ENCODE measurements around the gene CFAP97D2.
"Not testable (repeated sequence)": the region's sequence is repeated elsewhere in the genome, so short reads cannot be mapped to it uniquely, and the experiment has no call there.

The CFAP97D2 gene

GRCh38 chr13:114179087-114179658 lies at the start of gene CFAP97D2:
CFAP97D2 (plus strand) TSS chr13:114179257; CDS start chr13:114179331, 74 bp downstream.
- Histone ChIP-seq H3K27ac (ENCODE audit: low read depth, low read length) (no peak within 1 kb of the TSS), H3K36me3 (ENCODE audit: control insufficient read depth in 1 of 2, insufficient read depth in 2 of 2, low read length in 2 of 2) (no peaks in the 10 kb centered on the region), H3K4me3 (ENCODE audit: low read depth in 1 of 2, low read length in 2 of 2) (no peak within 1 kb of the TSS), H3K9me3 (ENCODE audit: control insufficient read depth in 1 of 2, low read length in 2 of 2) (no peaks in the 10 kb centered on the region), H3K9ac (ENCODE audit: low read depth in 1 of 2, low read length in 2 of 2) (no peak within 1 kb of the TSS), H3K4me1 (ENCODE audit: control insufficient read depth in 1 of 2, insufficient read depth in 2 of 2, low read length in 2 of 2) (no peaks in the 10 kb centered on the region), H3K27me3 (ENCODE audit: control insufficient read depth in 1 of 2, insufficient read depth in 2 of 2, low read length in 2 of 2) (no peaks in the 10 kb centered on the region)

GRCh38 chr13:114129649-114130062 lies 49.4 kb upstream of the CFAP97D2 start:
- H3K9ac ChIP-seq (ENCODE audit: low read depth in 1 of 2, low read length in 2 of 2): peak overlapping the region in 1 of 2 donors; percentile 1

GRCh38 chr13:114130131-114130836 lies 48.8 kb upstream of the CFAP97D2 start:
- no peaks in the 10 kb centered on the region for H3K9me3 ChIP-seq (ENCODE audit: control insufficient read depth in 1 of 2, low read length in 2 of 2)
- peak overlapping the region; percentile 75 to 84 for H3K4me3 ChIP-seq (ENCODE audit: low read depth in 1 of 2, low read length in 2 of 2)
- H3K4me1 ChIP-seq (ENCODE audit: control insufficient read depth in 1 of 2, insufficient read depth in 2 of 2, low read length in 2 of 2): peaks cover 29 to 57% of the 10 kb centered on the region in 2 donors
- H3K27me3 ChIP-seq (ENCODE audit: control insufficient read depth in 1 of 2, insufficient read depth in 2 of 2, low read length in 2 of 2): no peaks in the 10 kb centered on the region
- H3K9ac ChIP-seq (ENCODE audit: low read depth in 1 of 2, low read length in 2 of 2): peak overlapping the region; percentile 48 to 80
- peak overlapping the region; percentile 86 for H3K27ac ChIP-seq (ENCODE audit: low read depth, low read length)
- no peaks in the 10 kb centered on the region for H3K36me3 ChIP-seq (ENCODE audit: control insufficient read depth in 1 of 2, insufficient read depth in 2 of 2, low read length in 2 of 2)

More at GRCh38 chr13:114129649-114130062, 49.4 kb upstream of the CFAP97D2 start:
- Histone ChIP-seq H3K9me3 (ENCODE audit: control insufficient read depth in 1 of 2, low read length in 2 of 2) (no peaks in the 10 kb centered on the region), H3K36me3 (ENCODE audit: control insufficient read depth in 1 of 2, insufficient read depth in 2 of 2, low read length in 2 of 2) (no peaks in the 10 kb centered on the region), H3K27me3 (ENCODE audit: control insufficient read depth in 1 of 2, insufficient read depth in 2 of 2, low read length in 2 of 2) (no peaks in the 10 kb centered on the region), H3K4me3 (ENCODE audit: low read depth in 1 of 2, low read length in 2 of 2) (peak overlapping the region; percentile 8 to 75), H3K27ac (ENCODE audit: low read depth, low read length) (peak overlapping the region; percentile 86), H3K4me1 (ENCODE audit: control insufficient read depth in 1 of 2, insufficient read depth in 2 of 2, low read length in 2 of 2) (peaks cover 29 to 61% of the 10 kb centered on the region in 2 donors)

- Histone ChIP-seq H3K9me3 (ENCODE audit: control insufficient read depth in 1 of 2, low read length in 2 of 2) (no peaks in the 10 kb centered on the region), H3K27ac (ENCODE audit: low read depth, low read length) (peak overlapping the region; percentile 86), H3K36me3 (ENCODE audit: control insufficient read depth in 1 of 2, insufficient read depth in 2 of 2, low read length in 2 of 2) (no peaks in the 10 kb centered on the region), H3K4me1 (ENCODE audit: control insufficient read depth in 1 of 2, insufficient read depth in 2 of 2, low read length in 2 of 2) (peaks cover 29 to 57% of the 10 kb centered on the region in 2 donors), H3K27me3 (ENCODE audit: control insufficient read depth in 1 of 2, insufficient read depth in 2 of 2, low read length in 2 of 2) (no peaks in the 10 kb centered on the region), H3K9ac (ENCODE audit: low read depth in 1 of 2, low read length in 2 of 2) (peak overlapping the region; percentile 48 to 80), H3K4me3 (ENCODE audit: low read depth in 1 of 2, low read length in 2 of 2) (peak overlapping the region; percentile 75 to 84)
Measured at GRCh38 chr13:114130837-114131582, 48.0 kb upstream of the CFAP97D2 start.

GRCh38 chr13:114131583-114132418 lies 47.3 kb upstream of the CFAP97D2 start:
- peaks cover 29 to 55% of the 10 kb centered on the region in 2 donors for H3K4me1 ChIP-seq (ENCODE audit: control insufficient read depth in 1 of 2, insufficient read depth in 2 of 2, low read length in 2 of 2)
- H3K9me3 ChIP-seq (ENCODE audit: control insufficient read depth in 1 of 2, low read length in 2 of 2): no peaks in the 10 kb centered on the region
- no peaks in the 10 kb centered on the region for H3K36me3 ChIP-seq (ENCODE audit: control insufficient read depth in 1 of 2, insufficient read depth in 2 of 2, low read length in 2 of 2)
- H3K27ac ChIP-seq (ENCODE audit: low read depth, low read length): peak overlapping the region; percentile 86
- no peaks in the 10 kb centered on the region for H3K27me3 ChIP-seq (ENCODE audit: control insufficient read depth in 1 of 2, insufficient read depth in 2 of 2, low read length in 2 of 2)
- H3K4me3 ChIP-seq (ENCODE audit: low read depth in 1 of 2, low read length in 2 of 2): peak overlapping the region; percentile 75 to 84
- peak overlapping the region; percentile 48 to 80 for H3K9ac ChIP-seq (ENCODE audit: low read depth in 1 of 2, low read length in 2 of 2)

- H3K27me3 ChIP-seq (ENCODE audit: control insufficient read depth in 1 of 2, insufficient read depth in 2 of 2, low read length in 2 of 2): no peaks in the 10 kb centered on the region
- H3K4me1 ChIP-seq (ENCODE audit: control insufficient read depth in 1 of 2, insufficient read depth in 2 of 2, low read length in 2 of 2): peaks cover 28 to 48% of the 10 kb centered on the region in 2 donors
- peak within 1 kb of the TSS; percentile 86 for H3K27ac ChIP-seq (ENCODE audit: low read depth, low read length)
- peak within 1 kb of the TSS; percentile 48 to 80 for H3K9ac ChIP-seq (ENCODE audit: low read depth in 1 of 2, low read length in 2 of 2)
- no peaks in the 10 kb centered on the region for H3K36me3 ChIP-seq (ENCODE audit: control insufficient read depth in 1 of 2, insufficient read depth in 2 of 2, low read length in 2 of 2)
- no peaks in the 10 kb centered on the region for H3K9me3 ChIP-seq (ENCODE audit: control insufficient read depth in 1 of 2, low read length in 2 of 2)
- H3K4me3 ChIP-seq (ENCODE audit: low read depth in 1 of 2, low read length in 2 of 2): peak within 1 kb of the TSS; percentile 75 to 84
Measured at GRCh38 chr13:114132419-114133121, 46.5 kb upstream of the CFAP97D2 start, which contains the start of gene RASA3. RASA3 (minus strand) TSS chr13:114132623; CDS start chr13:114132489, 134 bp downstream.

GRCh38 chr13:114133126-114133525 lies 45.9 kb upstream of the CFAP97D2 start:
- not testable (repeated sequence) for H3K9me3 ChIP-seq (ENCODE audit: control insufficient read depth in 1 of 2, low read length in 2 of 2); H3K9ac ChIP-seq (ENCODE audit: low read depth in 1 of 2, low read length in 2 of 2); H3K27me3 ChIP-seq (ENCODE audit: control insufficient read depth in 1 of 2, insufficient read depth in 2 of 2, low read length in 2 of 2); H3K27ac ChIP-seq (ENCODE audit: low read depth, low read length); H3K36me3 ChIP-seq (ENCODE audit: control insufficient read depth in 1 of 2, insufficient read depth in 2 of 2, low read length in 2 of 2); H3K4me3 ChIP-seq (ENCODE audit: low read depth in 1 of 2, low read length in 2 of 2)
- H3K4me1 ChIP-seq (ENCODE audit: control insufficient read depth in 1 of 2, insufficient read depth in 2 of 2, low read length in 2 of 2): peaks cover 23 to 42% of the 10 kb centered on the region in 2 donors

- peaks cover 19 to 38% of the 10 kb centered on the region in 2 donors for H3K4me1 ChIP-seq (ENCODE audit: control insufficient read depth in 1 of 2, insufficient read depth in 2 of 2, low read length in 2 of 2)
- not testable (repeated sequence) for H3K4me3 ChIP-seq (ENCODE audit: low read depth in 1 of 2, low read length in 2 of 2); H3K9ac ChIP-seq (ENCODE audit: low read depth in 1 of 2, low read length in 2 of 2); H3K36me3 ChIP-seq (ENCODE audit: control insufficient read depth in 1 of 2, insufficient read depth in 2 of 2, low read length in 2 of 2); H3K27me3 ChIP-seq (ENCODE audit: control insufficient read depth in 1 of 2, insufficient read depth in 2 of 2, low read length in 2 of 2); H3K9me3 ChIP-seq (ENCODE audit: control insufficient read depth in 1 of 2, low read length in 2 of 2); H3K27ac ChIP-seq (ENCODE audit: low read depth, low read length)
Measured at GRCh38 chr13:114133552-114133951, 45.5 kb upstream of the CFAP97D2 start.
